PC-3 (cell line): ENCODE measurements around the gene LYPD5. TPM values are rescaled to one million over a fixed set of nuclear protein-coding genes. Genes with fewer than 3 reads are reported as not detected.

ENCODE experiments used
- ATAC-seq: fragments of 200-7000 bp; cut with Tn5 transposase; 2 replicates; pipeline ENCODE4 v1.9.1; 2020; ENCODE audit warnings: mild to moderate bottlenecking, moderate library complexity
- BruUV-seq: library from RNA; stranded (reverse); fragments of 400-500 nt; replicated peaks from 2 replicates; lab custom pipeline; 2021; lab: Mats Ljungman, UMichigan
- CTCF ChIA-PET: fragments of 300-600 bp; sonication (Branson Sonifier 250); formaldehyde crosslinking; loops from one replicate; lab custom pipeline; 2022; ENCODE audit warnings: antibody characterized with exemption; lab: Charles Lee
- POLR2A ChIA-PET: fragments of 300-600 bp; sonication (Branson Sonifier 250); formaldehyde crosslinking; loops from one replicate; lab custom pipeline; 2022; ENCODE audit warnings: antibody characterized with exemption; ENCODE audit not compliant: unreplicated experiment; lab: Charles Lee
- DNase-seq: peaks from one replicate; pipeline ENCODE4 v3.0.0-alpha.2; 2015
- H2AFZ ChIP-seq: fragments of 300-600 bp; sonication (generic); 2 replicates; pipeline ENCODE4 v1.6.0; 2016; ENCODE audit warnings: antibody characterized with exemption, low read length
- H3F3A ChIP-seq: fragments of 300-600 bp; sonication (generic); one replicate; pipeline ENCODE4 v1.6.0; 2017; ENCODE audit warnings: antibody characterized with exemption, low read length, control low read depth, mild to moderate bottlenecking; ENCODE audit not compliant: unreplicated experiment
- H3K27ac ChIP-seq: fragments of 300-600 bp; sonication (generic); 2 replicates; pipeline ENCODE4 v1.5.1; 2016; ENCODE audit warnings: mild to moderate bottlenecking, low read length
- H3K27me3 ChIP-seq: fragments of 300-600 bp; sonication (generic); 2 replicates; pipeline ENCODE4 v1.6.1; 2016; ENCODE audit warnings: low read length, mixed read lengths
- H3K36me3 ChIP-seq: fragments of 300-600 bp; sonication (generic); 2 replicates; pipeline ENCODE4 v1.6.1; 2016; ENCODE audit warnings: low read depth, mixed run types, low read length, mixed read lengths
- H3K4me1 ChIP-seq: fragments of 300-600 bp; sonication (generic); 2 replicates; pipeline ENCODE4 v1.5.1; 2016; ENCODE audit warnings: low read length; ENCODE audit not compliant: insufficient read depth
- H3K4me2 ChIP-seq: fragments of 300-600 bp; sonication (generic); 2 replicates; pipeline ENCODE4 v1.6.0; 2016; ENCODE audit warnings: low read length
- H3K4me3 ChIP-seq: fragments of 300-600 bp; sonication (generic); 2 replicates; pipeline ENCODE4 v1.5.1; 2016; ENCODE audit warnings: mild to moderate bottlenecking, low read length, mixed read lengths
- H3K79me2 ChIP-seq: fragments of 300-600 bp; sonication (generic); 2 replicates; pipeline ENCODE4 v1.6.1; 2017; ENCODE audit warnings: low read length, mixed read lengths
- H3K9ac ChIP-seq: fragments of 300-600 bp; sonication (generic); 2 replicates; pipeline ENCODE4 v1.6.0; 2016; ENCODE audit warnings: mild to moderate bottlenecking, low read length
- H3K9me2 ChIP-seq: fragments of 300-600 bp; sonication (generic); replicated peaks from 2 replicates; pipeline ENCODE4 v1.6.1; 2016; ENCODE audit warnings: mixed run types, low read length, mixed read lengths
- H3K9me3 ChIP-seq: fragments of 300-600 bp; sonication (generic); 2 replicates; pipeline ENCODE4 v1.6.1; 2016; ENCODE audit warnings: low read length, mixed read lengths
- H4K20me1 ChIP-seq: fragments of 300-600 bp; sonication (generic); 2 replicates; pipeline ENCODE4 v1.6.1; 2016; ENCODE audit warnings: low read length, mixed read lengths
- CTCF ChIP-seq: fragments of 300-600 bp; sonication (generic); conservative IDR thresholded peaks from 2 replicates; pipeline ENCODE4 v1.5.1; 2017; ENCODE audit warnings: antibody characterized with exemption, low read depth, mild to moderate bottlenecking, low read length
- EZH2 ChIP-seq: fragments of 300-600 bp; sonication (generic); IDR thresholded peaks from one replicate; pipeline ENCODE4 v1.6.1; 2017; ENCODE audit warnings: antibody characterized with exemption, mild to moderate bottlenecking, low read length; ENCODE audit not compliant: unreplicated experiment
- EZH2phosphoT487 ChIP-seq: fragments of 300-600 bp; sonication (generic); IDR thresholded peaks from 2 replicates; pipeline ENCODE4 v1.6.1; 2018; ENCODE audit warnings: mild to moderate bottlenecking, antibody characterized with exemption, low read length, borderline replicate concordance
- intact Hi-C: fragments of 100-400 bp; cut with micrococcal nuclease; formaldehyde crosslinking; loops from 2 replicates; pipeline ENCODE4 v1.9.0; 2023
- total RNA-seq: library from RNA; depleted of rRNA; stranded (reverse); fragments of >200 nt; gene quantifications from 2 replicates; pipeline ENCODE4 v1.2.3, GENCODE V29; 2014

Gene LYPD5
- total RNA-seq, 1 experiment from 2014 or later: 6.8 TPM

DNA sequence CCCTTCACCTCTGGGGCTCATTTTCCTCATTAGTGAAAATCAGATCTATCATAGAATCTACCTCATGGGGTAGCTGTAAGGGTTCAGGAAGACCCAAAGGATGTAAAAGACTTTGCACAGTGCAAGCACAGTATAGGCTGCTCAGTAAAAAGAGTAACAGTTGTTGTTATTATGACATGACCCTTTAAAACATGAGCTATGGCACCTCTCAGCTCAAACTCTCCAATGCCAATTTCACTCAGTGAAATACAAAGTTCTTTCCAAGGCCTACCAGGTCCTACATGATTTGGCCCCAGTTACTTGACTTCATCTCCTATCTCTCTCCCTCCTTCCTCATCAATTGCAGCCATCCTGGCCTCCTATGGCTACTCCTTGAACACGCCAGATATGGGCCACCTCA is 52.3 kb downstream of the LYPD5 start:
- TF ChIP-seq EZH2phosphoT487: no peak
- TF ChIP-seq CTCF: no peak
- H4K20me1 ChIP-seq: no peaks in the 10 kb centered on the region
- peaks cover 33% of the 10 kb centered on the region for H3K79me2 ChIP-seq
- H3K4me3 ChIP-seq: no peak overlapping the region
- ATAC-seq (no peak), DNase-seq (no peak)
- H3K36me3 ChIP-seq: peaks cover 20% of the 10 kb centered on the region; the same call in 1 of the 2 replicates
- no peaks in the 10 kb centered on the region for H3K9me3 ChIP-seq
- no peak overlapping the region for H3K27ac ChIP-seq
- no peaks in the 10 kb centered on the region for H3K9me2 ChIP-seq
- BruUV-seq: no TSS peak
- intact Hi-C loops: no loop called here
- H3K4me2 ChIP-seq: no peak overlapping the region
- H3K27me3 ChIP-seq: no peaks in the 10 kb centered on the region
- peaks cover 26% of the 10 kb centered on the region for H3K4me1 ChIP-seq
- CTCF ChIA-PET: no interaction called here
- no peaks in the 10 kb centered on the region for H3F3A ChIP-seq
- H3K9ac ChIP-seq: no peak overlapping the region
- H2AFZ ChIP-seq: no peak overlapping the region
- POLR2A ChIA-PET: no interaction called here

GRCh38 chr19:43749152-43749551 is 53.1 kb downstream of the LYPD5 start:
- CTCF ChIA-PET: no interaction called here
- H3K79me2 ChIP-seq: peaks cover 31% of the 10 kb centered on the region

GRCh38 chr19:43748685-43749084 is 53.6 kb downstream of the LYPD5 start:
- Histone ChIP-seq H3K36me3 (peaks cover 31% of the 10 kb centered on the region), H3K9me3 (no peaks in the 10 kb centered on the region), H3K27ac (no peak overlapping the region), H3K4me3 (no peak overlapping the region), H3F3A (no peaks in the 10 kb centered on the region), H3K79me2 (peaks cover 27% of the 10 kb centered on the region), H3K4me1 (peaks cover 23% of the 10 kb centered on the region), H3K27me3 (no peaks in the 10 kb centered on the region), H3K4me2 (no peak overlapping the region), H4K20me1 (no peaks in the 10 kb centered on the region), H3K9me2 (no peaks in the 10 kb centered on the region), H3K9ac (no peak overlapping the region), H2AFZ (no peak overlapping the region)
- POLR2A ChIA-PET: no interaction called here
- CTCF ChIA-PET: no interaction called here
- ATAC-seq (no peak), DNase-seq (no peak)
- TF ChIP-seq EZH2 (no peak), EZH2phosphoT487 (no peak), CTCF (no peak)
- intact Hi-C loops: no loop called here
- no TSS peak for BruUV-seq

More at GRCh38 chr19:43749152-43749551, 53.1 kb downstream of the LYPD5 start:
- Histone ChIP-seq H3K36me3 (peaks cover 26% of the 10 kb centered on the region; the same call in 1 of the 2 replicates), H3F3A (no peaks in the 10 kb centered on the region), H3K27ac (no peak overlapping the region), H4K20me1 (no peaks in the 10 kb centered on the region), H3K9me3 (no peaks in the 10 kb centered on the region), H3K27me3 (no peaks in the 10 kb centered on the region), H3K4me2 (no peak overlapping the region), H3K9ac (no peak overlapping the region), H3K4me3 (no peak overlapping the region), H3K4me1 (peaks cover 26% of the 10 kb centered on the region), H3K9me2 (no peaks in the 10 kb centered on the region), H2AFZ (no peak overlapping the region)
- DNase-seq (no peak), ATAC-seq (no peak)
- no TSS peak for BruUV-seq
- TF ChIP-seq EZH2phosphoT487 (no peak), CTCF (no peak), EZH2 (no peak)
- intact Hi-C loops: no loop called here
- POLR2A ChIA-PET: no interaction called here
